ENCODE results near the gene UQCC3.
"Not testable (repeated sequence)": the region's sequence is repeated elsewhere in the genome, so short reads cannot be mapped to it uniquely, and the experiment has no call there.

The UQCC3 gene

DNA sequence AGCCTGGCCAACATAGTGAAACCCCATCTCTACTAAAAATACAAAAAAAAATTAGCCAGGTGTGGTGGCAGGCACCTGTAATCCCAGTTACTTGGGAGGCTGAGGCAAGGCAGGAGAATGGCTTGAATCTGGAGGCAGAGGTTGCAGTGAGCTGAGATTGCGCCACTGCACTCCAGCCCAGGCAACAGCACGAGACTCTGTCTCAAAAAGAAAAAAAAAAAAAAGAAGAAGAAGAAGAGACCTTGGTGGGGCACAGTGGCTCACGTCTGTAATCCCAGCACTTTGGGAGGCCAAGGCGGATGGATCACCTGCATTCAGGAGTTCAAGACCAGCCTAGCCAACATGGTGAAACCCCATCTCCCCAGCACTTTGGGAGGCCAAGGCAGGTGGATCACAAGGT lies 32.4 kb downstream of the UQCC3 start:
- DNase-seq, result not testable (repeated sequence)

DNA sequence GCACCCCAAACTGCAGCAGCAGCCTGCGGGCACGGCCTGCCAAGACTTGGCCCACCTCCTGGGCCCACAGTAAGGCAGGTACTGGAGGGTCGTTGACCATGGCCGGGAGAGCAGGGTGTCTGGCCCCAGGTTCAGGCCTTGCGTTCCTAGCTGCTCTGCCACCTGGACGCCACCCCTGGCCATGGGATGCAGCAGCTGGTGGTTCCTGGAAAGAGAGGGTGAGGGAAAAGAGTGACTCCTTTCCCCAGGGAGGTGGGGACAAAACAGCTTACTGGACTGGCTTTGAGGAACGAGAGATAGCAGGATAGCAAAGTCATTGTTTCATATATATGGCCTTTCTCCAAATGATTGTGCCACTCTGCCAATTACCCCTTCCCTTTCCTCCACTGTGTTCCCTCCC lies 33.9 kb downstream of the UQCC3 start:
- DNase-seq, result no peak

DNA sequence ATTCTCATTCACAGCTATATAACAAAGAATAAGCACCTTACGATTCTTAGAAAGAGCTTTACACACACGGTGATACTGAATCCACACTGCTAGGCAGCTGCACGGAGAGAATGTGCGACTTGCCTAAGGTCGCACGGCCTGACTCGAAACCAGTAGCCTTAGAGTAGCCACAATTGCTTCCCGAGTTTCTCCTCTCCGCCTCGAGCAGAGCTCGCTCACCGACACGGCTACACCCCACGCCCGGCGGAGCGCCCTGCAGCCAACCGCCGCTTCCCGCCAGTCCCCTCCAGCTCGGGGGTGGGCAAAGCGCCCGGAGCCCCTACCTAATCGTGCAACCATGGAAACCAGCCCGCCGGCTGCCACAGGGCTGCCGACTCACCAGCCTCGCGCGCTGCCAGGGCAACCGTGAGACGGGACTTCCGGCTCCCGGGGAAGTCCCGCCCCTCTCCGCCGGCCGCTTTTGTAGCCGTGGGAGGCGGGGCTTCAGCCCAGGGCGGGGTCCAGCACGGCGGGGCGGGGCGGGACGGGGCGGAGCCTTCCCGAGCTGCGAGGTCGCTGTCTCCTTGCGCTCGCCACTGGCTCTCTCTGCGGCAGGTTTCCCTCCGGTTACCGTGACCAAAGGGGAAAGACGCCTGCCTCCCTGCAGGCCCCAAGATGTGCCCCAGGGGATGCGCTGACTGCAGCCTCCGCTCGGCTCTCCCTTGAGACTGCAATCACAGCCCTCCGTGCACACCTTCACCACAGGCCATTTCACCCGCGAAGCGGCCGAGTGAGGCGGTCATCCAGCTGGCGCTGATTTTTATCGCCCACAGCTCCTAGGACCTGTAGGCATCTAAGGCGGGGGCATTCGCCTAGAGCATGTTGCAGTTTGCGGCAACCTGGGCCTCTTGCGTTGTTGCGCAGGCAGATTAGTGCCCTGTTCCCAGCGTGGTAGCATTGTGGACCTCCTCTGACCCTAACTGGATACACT lies 34.7 kb downstream of the UQCC3 start:
- DNase-seq, result peak; percentile 96

DNA sequence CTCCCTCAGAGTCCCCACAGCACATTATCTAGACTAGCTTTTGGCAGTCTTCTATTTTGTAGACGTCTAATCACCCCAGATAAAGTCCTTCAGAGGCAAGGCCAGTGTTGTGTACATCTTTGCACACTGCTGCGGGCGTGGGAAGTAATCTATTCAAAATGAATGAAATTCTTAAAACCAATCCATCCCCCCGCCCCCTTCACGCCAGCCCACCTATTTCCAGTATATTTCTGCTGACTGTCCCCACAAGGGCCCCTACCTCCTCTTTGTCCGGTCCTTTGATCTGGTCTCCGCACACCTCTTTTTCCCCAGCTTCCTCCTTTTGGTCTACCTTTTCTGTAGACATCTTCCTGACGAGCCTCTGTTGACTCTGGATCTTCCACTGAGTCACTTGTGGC lies 35.4 kb downstream of the UQCC3 start:
- no peak for DNase-seq

DNA sequence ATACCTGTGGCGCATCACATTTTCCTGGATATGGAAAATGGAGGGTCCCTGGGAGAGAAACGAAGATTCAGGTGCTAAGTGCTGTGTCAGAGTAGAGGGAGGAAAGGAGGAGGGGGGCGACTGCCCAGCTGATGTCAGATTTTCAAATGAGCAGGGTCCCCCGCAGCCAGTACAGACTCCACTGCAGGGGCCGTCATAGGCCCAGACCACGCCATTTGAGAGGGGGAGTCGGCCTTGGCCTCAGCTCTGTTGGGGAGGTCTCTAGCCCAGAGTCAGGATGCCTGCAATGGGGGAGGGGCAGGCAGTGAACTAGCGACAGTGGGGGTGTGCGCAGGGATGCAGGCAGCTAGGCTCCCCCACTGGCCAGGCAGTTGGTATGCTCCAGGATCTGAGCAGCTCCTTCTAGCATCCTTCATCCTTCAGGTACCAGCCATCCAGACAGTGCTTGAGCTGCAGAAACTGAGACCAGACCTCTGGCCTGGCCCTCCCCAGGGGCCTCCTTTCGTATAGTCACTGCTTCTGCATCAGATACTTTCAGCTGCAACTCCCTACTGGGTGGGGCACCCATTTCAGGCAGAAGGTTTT lies 35.9 kb downstream of the UQCC3 start, which contains the start of the genes BSCL2 and GNG3:
BSCL2 (minus strand) TSS at position 148 of the 585 bp plus-strand sequence. CDS start 229 bp downstream, outside the sequence.
GNG3 (plus strand) TSS at position 400 of the 585 bp plus-strand sequence. CDS start 620 bp downstream, outside the sequence.
- DNase-seq, result no peak

DNA sequence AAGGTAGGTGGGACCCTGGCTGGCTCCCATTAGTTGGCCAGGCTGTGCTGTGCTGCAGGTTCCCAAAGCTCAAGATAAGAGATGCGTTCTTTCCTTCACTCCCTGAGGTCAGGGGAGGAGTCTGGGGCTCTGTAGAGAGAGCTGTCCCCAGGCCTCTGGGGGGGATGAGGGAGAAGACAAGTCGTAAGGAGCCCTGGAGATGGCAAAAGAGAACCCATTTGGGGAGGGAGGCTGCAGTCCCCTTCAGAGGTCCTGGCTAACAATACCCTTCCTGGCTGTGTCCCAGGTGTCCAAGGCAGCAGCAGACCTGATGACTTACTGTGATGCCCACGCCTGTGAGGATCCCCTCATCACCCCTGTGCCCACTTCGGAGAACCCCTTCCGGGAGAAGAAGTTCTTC lies 36.9 kb downstream of the UQCC3 start:
- no peak for DNase-seq

DNA sequence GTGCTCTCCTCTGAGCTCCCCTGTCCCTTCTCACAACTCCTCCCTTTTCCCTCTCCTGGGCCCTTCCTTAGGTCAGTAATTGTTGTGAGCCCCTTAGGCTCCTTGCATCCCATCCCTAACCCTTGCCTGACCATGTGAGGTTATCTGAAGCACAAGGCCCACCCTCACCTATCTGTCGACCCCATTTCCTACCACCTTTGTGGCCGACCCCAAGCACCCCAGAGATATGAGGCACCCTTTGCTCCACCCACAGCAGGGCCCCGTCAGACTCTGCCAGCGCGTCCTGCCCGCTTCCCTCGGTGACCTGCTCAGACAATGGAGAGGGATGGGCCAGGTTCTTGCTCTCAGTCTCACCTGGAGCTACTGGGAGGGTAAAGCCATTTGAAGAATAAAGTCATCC lies 37.3 kb downstream of the UQCC3 start:
- peak; percentile 59 for DNase-seq

DNA sequence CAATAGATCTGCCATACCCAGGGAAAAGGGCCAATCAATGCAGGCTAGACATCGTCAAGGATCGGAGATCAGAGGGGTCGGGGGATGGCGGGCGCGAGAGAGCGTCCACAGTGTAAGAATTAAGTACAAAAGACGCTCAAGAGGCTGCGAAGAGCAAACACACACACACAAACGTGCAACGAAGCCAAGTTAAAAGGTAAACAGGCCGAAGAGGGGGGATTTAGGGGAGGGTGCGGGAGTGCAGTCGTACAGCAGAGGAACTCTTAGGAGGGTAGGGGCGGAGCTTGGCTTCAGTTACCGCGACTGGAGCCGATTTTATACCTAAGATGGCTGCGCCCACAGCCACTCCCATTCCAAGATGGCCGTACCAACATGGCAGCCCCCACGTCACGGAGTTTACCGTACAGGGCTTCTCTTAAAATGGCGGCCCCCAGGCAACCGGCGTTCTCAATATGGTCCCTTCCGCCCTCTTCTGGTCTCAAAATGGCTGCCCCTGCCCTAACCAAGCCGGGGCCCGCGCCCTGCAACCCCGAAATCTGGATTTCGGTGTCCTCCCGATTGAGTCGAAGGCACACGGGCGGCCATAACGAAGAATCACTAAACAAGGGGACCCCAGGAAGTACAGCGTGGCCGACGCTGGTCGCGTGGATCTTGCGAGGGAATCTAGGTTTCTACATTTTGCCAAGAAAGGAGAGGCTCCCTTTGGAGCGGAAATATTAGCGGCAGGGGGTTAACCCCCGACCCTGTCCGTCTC lies 38.0 kb downstream of the UQCC3 start:
- peak; percentile 97 for DNase-seq

DNA sequence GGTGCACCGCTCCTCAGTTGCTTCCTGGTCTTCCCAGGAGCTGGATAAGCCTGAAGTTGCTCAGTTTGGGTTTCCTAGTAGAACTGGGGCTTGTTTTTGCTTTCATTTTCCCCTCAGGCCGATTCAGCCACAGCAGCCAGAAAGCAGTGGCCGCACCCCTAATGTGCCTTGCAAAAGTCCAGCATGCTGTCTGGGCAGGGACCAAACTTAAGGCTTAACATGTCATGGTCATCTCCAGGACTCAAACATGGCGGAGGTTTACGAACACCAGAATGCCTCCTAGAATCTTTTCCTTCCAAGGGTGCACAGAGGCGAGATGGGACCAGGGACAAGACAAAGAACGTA lies 38.5 kb downstream of the UQCC3 start:
- DNase-seq, result no peak

DNA sequence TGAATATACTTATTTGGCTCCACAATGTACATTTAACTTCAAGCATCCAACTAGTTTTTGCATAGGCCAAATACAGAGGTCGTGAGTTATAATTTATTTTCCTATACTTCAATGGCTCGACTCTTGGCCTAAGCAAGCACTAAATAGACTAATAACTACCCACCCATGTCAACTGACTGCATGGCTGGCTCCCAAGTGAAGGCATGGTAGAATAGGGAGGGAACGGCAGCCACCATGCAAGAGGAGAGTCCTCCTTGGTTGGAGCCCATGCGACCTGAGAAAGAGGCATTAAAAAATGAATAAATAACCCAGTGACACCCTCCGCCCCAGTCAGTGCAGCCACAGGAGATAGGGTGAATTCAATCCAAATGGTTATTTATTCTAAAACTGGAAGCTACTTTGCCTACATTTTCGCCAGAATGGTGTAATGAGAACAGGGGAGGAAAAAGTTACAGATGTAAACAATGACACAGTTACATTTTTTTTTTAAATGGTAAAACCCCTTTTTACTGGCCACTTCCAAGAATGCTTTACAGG lies 40.9 kb downstream of the UQCC3 start:
- DNase-seq, result no peak

DNA sequence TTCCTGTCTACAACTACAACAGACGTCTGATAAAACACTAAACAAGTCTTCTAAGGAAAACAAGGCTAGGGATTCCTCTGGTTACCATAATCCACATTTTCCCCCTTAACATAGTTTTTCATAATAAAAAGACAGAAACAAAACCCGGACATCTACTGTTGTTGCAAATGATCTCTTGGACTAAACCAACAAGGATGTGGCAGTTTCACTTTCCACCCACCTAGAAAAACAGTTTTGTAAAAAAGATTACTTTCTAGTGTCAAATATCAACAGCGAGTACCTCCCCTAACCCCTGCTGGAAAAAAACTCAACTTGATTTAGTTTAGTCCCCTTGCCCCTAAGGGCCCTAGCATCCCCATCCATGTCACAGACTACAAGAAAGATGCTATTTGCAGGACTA lies 41.4 kb downstream of the UQCC3 start:
- DNase-seq, result no peak

DNA sequence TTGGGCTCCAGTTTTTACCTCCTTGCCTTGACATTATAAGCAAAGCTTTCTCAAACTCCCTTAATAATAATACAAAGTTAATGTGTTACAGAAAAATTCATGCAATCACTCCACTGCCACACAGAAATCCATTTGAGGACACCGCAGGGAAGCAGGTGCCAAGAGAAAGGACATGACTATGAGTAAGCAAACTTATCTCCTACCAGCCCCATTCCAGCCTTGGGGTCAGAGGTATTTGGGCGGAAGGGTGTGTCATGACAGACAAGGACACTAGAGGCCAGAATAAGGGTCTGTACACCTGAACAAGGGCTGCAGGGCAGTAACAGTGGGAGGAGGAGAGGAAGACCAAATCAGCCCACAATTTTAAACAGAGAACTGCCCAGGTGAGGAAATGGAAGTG lies 41.9 kb downstream of the UQCC3 start:
- no peak for DNase-seq

DNA sequence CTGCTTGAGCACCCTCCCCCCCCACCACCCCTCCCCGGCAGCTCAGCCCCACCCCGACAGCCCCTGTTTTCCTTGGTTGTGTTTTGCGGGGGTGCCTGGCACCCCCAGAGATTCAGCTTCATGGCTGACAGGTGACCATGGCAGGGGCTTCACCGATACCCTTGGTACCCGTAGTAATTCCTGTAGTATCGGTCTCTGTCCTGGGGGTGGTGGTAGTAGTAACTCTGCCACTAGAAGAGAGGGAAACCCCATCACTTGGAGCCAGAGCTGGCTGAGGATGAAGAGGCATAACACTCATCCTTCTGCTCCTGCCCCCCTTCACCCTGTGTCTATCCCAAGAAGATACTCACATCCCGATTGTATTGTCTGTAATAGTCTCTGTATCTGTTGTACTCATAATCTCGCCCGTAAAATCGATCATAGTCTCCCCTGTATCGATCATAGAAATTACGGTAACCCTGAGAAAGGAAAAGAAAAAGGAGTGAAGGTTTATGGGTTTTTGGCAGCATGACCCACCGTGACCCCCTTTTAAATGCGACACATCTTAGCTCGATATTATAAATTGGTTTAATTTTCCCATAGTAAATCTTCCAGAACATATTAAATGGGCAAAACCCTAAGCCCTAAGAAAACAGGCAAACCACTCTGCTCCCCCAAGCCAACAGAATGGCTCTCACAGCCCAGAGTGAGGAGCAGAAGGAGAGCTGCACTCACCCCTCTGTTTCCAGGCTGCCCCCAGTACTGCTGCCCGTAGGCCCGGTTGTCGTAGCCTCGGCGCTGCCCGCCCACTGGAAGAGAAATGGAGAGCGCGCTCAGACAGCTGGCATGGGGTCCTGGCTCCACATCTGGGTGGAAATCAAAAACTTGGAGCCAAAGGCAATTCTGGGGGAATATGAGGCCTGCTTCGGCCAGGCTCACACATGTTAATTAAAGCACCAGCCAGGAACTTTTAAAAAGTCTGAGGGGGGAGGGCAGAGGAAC lies 44.0 kb downstream of the UQCC3 start:
- no peak for DNase-seq

DNA sequence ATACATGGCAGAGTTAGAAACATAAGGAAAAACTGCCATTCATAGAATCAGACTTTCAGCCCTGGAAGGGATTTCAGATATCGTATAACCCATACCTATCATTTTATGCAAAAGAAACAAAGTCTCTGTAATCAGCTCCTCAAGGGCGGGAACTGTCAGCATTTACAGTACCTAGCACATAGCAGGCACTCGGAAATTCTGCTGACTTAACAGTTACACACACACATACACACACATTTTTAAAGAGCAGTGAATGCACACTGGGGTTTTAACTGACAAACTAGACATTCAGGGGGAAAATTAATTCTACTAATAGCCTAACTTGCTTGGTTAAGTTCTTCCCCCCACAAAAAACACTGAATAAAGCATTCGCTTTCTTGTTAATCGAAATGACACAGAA lies 44.7 kb downstream of the UQCC3 start:
- DNase-seq, result no peak

DNA sequence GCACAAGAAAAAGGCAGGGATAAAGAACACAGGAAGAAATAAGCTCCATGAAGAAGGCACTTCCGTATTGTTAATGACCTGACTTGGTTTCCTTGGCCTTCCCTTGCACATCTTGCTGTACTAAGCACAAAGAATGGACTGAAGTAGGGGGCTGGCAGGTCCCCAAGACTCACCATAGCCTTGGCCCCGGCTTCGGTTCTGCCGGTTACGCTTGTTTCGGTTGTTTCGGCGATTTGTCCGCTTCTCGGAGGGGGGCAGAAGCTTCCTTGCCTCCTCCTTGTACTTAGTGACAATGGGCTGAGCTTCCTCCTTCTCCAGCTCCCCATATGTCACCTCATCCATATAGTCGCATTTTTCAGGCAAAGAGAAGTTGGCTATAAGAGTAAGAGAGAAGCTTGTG lies 45.3 kb downstream of the UQCC3 start:
- DNase-seq, result no peak

DNA sequence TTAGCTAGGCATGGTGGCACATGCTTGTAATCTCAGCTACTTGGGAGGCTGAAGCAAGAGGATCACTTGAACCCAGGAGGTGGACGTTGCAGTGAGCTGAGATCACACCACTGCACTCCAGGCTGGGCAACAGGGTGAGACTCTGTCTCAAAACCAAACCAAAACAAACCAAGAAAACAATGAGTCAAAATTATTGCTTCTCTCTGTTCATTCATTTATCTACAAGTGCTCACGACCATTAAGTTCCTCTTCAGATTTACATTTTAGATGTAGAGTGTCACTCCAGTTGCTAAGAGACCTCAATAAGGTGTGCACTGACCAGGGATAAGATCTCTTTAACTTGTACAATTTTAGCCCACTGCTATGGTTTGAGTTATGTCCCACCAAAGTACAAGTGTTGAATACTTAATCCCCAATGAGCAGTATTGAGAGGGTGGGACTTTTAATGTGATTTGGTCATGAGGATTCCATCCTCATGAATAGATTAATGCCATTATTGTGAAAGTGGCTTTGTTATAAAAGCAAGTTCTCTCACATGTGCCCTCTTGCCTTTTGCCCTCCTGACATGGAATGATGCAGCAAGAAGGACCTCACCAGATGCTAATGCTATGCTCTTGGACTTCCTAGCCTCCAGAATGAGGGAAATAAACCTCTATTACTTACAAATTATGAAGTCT lies 48.0 kb downstream of the UQCC3 start:
- DNase-seq, result no peak

DNA sequence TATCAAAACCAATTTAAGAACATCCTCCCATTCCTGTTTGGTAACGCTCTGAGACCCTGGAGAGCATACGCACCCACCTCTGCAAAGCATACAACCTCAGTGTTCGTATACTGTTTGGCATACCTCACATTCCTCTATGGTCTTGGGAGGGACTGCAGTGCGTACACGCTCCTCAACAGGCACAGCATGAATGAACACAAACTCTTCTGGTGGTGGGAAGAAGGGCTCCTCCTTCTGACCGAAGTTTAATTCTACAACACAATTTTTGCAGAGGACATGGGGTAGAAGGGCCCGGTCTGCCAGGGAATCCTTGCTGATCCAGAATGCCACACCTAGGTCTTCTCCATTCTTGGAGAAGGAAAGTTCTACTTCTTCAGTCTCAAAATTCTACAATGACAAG lies 50.5 kb downstream of the UQCC3 start:
- no peak for DNase-seq

Data from stimulated activated CD4-positive, alpha-beta T cell treated with anti-CD3 and anti-CD28 coated beads, Interleukin-15, amount 100 ng/mL, for 24 hours (primary cell).